Transverse colon (tissue), 4 donors: ENCODE measurements around the gene FRAT2.

Source experiments
- CTCF ChIP-seq, 5 experiments: fragments of 200-600 bp in 3 of 5; fragments of 450-650 bp in 2 of 5; sonication (generic) in 3 of 5; IDR thresholded peaks; 1 replicate in 2 of 5; 2 replicates in 3 of 5; pipeline ENCODE4 v1.5.1; 2016 to 2017; ENCODE audit warnings: antibody characterized with exemption in 5 of 5, inconsistent platforms in 3 of 5, mild to moderate bottlenecking in 2 of 5, moderate library complexity in 1 of 5
- POLR2AphosphoS5 ChIP-seq, 3 donors: sonication (generic); formaldehyde crosslinking; IDR thresholded peaks; one replicate each; pipeline ENCODE4 v1.6.1; 2016; ENCODE audit warnings: antibody characterized with exemption in 3 of 3

- TF ChIP-seq CTCF (IDR thresholded peaks at IDR 0.05), result no peak
- no peak for TF ChIP-seq POLR2AphosphoS5 (IDR thresholded peaks at IDR 0.05)
Measured at GRCh38 chr10:97327348-97328294, 6.9 kb downstream of the FRAT2 start.
